Hepatocyte (in vitro differentiated cells): ENCODE measurements around the gene QSOX2.

Experiments used
- EZH2 ChIP-seq: fragments of 200-600 bp; sonication (generic); IDR thresholded peaks from 2 replicates; pipeline ENCODE4 v1.6.1; 2016; ENCODE audit warnings: antibody characterized with exemption, mild to moderate bottlenecking, borderline replicate concordance
- EZH2phosphoT487 ChIP-seq: fragments of 200-600 bp; sonication (generic); IDR thresholded peaks from one replicate; pipeline ENCODE4 v1.6.1; 2018; ENCODE audit warnings: antibody characterized with exemption, mild to moderate bottlenecking, low read depth, moderate library complexity; ENCODE audit not compliant: unreplicated experiment, severe bottlenecking
- TF ChIP-seq, protein P1 (sequence below): fragments of 200-600 bp; sonication (generic); IDR thresholded peaks from 2 replicates; pipeline ENCODE4 v1.5.1; 2016; ENCODE audit warnings: antibody characterized with exemption, mild to moderate bottlenecking; ENCODE audit not compliant: poor library complexity

DNA sequence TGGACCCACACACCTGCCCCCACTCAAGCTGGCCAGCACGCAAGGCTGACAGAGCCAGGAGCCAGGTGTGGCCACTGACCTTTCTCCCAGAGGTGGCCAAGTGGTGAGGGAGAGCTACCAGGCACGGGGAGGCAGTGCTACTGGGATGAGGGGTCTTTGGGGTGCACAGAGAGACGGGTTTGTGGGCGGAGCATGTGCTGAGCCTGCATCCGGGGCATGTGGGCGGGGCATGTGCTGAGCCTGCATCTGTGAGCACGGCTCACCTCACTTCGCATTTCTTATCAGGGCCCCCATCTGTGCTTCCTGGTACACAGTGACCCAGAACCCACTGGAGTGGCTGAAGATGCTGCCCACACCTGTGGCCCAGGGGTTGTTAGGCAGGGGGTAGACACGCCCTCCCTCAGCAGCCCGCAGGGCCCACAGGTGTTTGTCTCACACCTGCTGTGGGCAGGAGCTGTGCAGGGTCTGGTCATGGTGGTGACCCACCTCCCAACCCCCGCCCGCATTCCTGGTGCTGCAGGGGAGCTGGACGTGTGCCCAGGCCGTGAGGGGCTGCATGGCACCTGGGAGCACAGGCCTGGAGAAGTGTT lies 36.8 kb upstream of the QSOX2 start:
- TF ChIP-seq, protein P1, sequence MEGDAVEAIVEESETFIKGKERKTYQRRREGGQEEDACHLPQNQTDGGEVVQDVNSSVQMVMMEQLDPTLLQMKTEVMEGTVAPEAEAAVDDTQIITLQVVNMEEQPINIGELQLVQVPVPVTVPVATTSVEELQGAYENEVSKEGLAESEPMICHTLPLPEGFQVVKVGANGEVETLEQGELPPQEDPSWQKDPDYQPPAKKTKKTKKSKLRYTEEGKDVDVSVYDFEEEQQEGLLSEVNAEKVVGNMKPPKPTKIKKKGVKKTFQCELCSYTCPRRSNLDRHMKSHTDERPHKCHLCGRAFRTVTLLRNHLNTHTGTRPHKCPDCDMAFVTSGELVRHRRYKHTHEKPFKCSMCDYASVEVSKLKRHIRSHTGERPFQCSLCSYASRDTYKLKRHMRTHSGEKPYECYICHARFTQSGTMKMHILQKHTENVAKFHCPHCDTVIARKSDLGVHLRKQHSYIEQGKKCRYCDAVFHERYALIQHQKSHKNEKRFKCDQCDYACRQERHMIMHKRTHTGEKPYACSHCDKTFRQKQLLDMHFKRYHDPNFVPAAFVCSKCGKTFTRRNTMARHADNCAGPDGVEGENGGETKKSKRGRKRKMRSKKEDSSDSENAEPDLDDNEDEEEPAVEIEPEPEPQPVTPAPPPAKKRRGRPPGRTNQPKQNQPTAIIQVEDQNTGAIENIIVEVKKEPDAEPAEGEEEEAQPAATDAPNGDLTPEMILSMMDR = no peak
- TF ChIP-seq EZH2 (no peak), EZH2phosphoT487 (no peak)
